GM19025 (cell line): Measurements from ENCODE around the gene COMMD7.
"Not testable (repeated sequence)": the region's sequence is repeated elsewhere in the genome, so short reads cannot be mapped to it uniquely, and the experiment has no call there.

Source experiments
- ATAC-seq: cut with Tn5 transposase; IDR thresholded peaks from one replicate; pipeline ENCODE4 v1.9.1; 2021; ENCODE audit warnings: mild to moderate bottlenecking, low read depth, moderate library complexity; ENCODE audit not compliant: unreplicated experiment

Gene COMMD7

DNA sequence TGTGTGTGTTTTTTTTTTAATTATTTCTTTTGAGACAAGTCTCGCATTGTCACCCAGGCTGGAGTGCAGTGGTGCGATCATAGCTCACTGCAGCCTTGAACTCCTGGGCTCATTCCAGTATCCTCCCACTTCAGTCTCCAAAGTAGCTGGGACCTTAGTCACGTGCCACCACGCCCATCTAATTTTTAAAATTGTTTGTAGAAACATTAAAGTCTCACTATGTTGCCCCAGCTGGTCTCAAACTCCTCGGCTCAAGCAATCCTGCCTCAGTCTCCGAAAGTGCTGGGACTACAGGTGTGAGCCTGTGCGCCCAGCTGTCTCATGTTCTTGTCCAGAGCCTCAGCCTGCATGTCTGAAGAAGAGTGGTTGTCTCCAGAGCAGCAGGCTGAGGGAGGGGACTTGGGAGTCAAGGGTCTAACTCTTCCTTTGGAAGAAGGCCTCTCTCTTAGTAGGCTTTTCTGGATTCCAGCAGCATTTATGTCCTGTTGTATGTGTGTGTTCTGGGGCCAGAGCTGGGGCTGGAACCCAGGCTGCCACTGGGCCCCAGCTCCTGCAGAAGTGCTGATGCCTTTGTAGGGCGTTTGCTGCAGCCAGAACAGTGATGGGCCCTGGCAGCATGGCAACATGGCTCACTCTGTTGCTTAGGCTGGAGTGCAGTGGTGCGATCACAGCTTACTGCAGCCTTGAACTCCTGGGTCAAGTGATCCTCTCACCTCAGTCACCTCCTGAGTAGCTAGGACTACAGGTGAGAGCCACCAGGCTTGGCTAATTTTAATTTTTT, 24.3 kb upstream of the COMMD7 start:
- ATAC-seq = no peak

DNA sequence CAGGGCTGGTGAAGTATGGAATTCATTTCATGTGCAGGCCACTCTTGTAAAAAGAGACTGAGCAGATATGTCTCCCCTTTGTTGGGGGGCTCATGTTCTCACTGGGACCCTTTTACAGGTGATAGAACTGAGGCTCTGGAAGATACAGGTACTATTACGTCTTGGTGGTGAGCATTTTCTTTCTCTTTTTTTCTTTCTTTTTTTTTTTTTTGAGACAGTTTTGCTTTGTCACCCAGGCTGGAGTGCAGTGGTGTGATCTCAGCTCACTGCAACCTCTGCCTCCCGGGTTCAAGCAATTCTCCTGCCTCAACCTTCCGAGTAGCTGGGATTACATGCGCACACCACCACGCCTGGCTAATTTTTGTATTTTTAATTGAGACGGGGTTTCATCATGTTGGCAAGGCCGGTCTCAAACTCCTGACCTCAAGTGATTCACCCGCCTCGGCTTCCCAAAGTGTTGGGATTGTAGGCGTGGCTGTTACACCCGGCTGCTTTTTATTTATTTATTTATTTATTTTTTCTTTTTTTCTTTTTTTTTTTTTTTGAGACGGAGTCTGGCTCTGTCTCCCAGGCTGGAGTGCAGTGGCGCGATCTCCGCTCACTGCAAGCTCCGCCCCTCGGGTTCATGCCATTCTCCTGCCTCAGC, 22.1 kb upstream of the COMMD7 start:
- not testable (repeated sequence) for ATAC-seq

DNA sequence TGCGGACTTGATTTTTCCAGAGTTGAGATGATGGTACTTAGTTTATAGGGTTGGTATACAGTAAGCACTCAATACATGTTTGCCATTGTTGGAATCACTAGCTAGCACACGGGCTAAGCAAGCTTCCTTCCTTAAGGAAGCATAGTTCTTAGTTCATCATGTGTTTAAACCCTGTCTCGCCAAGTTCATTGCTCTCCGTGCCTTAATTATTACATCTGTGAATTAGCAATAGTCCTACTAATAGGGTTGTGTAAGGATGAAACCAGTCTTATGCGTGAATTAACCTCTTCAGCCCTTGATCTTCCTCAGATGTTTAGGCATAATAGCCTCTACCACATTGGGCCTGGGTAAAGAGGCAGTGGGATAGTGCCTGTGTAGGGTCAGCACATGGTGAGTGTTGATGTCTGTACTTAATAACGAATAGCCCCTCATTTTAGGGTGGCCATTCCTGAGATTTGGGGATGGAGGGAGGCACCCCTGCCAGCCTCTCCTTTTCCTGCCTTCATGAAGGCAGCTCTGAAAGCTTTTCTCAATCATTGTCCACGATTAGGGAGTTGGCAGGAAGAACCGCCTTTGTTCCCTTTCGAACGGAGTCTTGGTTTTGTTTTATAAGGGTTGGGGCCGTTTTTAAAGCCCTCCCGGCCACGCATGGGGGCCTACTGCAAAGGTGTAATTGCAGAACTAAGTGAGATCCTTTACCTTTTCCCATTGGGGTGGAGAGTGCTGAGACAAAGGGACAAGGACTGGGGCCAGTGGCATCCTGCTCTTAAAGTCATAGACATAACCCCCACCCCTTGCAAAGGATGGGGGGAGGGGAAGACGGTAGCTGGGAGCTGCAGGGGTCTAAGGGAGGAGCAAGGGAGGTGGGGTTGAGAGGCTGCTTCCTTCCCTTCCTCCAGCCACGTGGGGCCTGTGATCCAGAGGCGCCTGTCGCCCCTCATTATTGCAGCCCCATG, 21.0 kb upstream of the COMMD7 start:
- no peak for ATAC-seq

DNA sequence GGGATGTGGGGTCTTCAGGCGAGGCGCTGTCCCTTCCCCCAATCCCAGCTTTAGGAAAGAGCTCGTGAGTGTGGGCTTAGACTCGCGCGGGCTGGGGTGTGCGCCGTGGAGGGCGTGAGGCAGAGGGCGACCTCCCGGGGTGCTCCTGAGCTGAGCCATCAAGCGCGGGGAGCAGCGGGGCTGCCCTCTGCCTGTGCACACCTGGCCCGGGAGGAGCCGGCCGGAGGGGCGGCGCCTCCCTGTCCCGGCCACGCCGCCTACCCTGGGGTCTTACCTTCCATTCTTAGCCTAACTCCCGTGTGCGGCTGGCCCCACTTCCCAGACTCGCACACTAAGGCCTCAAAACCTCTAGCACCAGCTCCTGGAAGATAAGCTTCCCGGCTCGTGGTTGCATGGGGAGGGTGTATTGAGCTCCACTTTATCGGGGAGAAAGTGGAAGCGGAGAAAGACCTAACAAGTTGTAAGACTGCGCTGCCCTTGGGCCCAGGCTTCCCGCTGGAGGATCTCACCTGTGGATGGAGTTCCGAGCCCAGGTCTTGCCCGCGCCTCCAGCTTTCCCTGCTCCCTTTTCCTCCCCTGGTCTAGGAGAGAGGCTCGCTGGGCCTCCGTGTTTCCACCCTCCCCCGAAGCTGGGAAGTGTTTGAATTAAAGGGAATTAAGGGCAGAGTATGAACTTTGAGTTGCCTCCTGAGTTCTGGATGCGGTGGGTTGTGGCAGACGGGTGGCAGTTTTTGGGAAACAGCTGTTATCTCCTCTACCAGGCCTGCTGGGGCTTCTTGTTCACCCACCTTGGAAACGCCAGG, 20.1 kb upstream of the COMMD7 start:
- no peak for ATAC-seq

DNA sequence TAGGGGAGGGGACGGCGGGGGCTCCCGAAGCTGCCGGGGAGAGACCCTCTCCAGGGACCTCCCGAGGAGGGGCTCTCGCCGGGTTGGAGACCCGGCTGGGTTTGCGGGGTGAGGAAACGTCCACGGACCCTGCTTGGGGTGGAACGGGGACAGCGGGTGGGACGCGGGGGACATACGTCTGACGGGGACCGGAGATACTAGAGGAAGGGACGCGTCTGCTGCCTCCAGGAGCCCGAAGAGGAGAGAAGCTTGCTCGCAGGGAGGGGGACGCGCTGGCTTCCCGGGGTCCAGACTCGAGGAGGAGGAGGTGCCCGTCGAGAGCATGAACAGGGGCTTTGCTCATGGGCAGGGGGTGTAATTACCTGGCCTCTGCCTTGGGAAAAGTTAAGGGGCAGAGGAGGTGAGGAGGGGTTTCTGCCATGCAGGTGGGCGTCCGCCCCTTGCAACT, 19.5 kb upstream of the COMMD7 start:
- no peak for ATAC-seq

DNA sequence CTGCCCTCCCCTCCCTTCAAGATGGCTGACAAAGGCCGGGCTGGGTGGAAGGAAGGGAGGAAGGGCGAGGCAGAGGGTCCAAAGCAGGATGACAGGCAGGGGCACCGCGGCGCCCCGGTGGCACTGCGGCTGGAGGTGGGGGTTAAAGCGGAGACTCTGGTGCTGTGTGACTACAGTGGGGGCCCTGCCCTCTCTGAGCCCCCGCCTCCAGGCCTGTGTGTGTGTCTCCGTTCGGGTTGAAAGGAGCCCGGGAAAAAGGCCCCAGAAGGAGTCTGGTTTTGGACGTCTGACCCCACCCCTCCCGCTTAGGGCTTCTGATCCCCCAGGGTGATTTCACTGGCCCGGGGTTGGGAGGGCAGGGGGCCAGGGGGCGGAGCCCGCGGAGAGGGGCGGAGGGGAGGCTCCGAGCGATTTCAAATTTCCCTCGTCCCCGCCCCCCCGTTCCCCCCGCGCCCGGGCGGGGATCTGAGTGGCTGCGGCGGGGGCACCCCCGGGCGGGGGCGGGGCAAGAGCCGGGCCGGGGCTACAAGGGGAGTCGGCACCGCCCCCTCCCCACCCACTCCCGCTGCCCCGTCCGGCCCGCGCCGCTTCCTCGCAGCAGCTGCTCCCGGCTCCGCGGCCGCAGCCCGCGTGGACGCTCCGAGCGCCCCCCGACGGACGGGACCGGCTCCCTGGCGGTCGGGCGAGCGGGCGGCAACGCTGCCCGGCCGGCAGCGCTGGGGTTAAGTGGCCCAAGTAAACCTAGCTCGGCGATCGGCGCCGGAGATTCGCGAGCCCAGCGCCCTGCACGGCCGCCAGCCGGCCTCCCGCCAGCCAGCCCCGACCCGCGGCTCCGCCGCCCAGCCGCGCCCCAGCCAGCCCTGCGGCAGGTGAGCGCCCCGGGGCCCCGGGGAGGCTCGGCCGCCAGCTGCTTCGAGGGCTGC, 18.8 kb upstream of the COMMD7 start, which contains the start of gene DNMT3B:
Gene DNMT3B (plus strand): TSS at position 555 of the 923 bp plus-strand sequence. CDS start 17,939 bp downstream, outside the sequence.
- ATAC-seq = peak; percentile 76

DNA sequence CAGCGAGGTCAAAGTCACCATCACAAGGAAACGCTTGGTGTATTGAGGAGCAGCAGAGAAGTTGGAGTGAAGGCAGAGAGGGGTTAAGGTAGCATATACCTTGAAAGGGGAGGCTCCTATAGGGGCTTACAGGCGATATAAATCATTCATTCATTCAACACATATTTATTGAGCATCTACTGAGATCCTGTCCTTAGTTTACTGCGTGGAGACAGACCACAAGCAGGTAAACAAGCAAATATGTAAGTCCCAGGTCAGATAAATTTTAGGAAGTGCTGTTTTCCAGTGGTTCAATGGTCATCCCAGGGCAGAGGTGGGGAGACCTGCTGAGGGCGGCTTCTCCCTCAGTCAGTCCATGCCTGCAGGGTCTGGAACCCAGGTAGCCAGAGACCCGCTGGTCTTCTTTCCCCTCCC, 18.2 kb upstream of the COMMD7 start:
- no peak for ATAC-seq

DNA sequence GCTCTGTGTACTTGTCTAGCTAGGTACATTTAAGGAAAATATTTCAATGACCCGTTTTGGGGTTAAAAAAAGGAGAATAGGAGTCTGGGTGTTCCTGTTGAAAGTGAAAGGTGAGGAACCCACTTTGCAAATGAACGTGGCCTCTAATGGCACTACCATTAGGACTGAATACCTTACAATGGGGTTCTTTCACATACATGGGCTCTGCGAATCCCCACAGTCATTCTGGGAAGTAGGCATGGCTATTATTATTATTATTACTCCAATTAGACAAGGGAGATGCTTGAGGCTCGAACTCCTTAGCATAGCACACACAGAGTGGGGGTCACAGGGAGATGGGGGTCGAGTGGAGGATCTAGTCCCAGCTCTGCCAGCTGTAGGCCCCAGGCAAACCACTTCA, 12.9 kb upstream of the COMMD7 start:
- no peak for ATAC-seq

DNA sequence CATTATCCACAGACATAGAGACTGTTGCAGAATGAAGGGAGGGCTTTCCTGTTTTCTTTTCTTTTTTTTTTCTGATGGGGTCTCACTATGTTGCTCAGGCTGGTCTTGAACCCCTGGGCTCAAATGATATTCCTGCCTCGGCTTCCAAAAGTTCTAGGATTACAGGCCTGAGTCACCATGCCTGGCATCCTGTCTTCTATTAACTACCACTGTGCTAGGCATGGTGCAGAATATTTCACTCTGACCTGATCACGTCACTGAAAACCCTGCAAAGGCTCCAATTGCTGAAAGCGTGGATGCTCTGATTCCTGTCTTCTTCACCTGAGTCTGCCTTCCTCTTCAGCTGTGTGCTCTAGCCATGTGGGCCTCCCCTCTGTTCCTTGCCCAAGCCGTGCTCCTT, 10.5 kb upstream of the COMMD7 start:
- no peak for ATAC-seq

DNA sequence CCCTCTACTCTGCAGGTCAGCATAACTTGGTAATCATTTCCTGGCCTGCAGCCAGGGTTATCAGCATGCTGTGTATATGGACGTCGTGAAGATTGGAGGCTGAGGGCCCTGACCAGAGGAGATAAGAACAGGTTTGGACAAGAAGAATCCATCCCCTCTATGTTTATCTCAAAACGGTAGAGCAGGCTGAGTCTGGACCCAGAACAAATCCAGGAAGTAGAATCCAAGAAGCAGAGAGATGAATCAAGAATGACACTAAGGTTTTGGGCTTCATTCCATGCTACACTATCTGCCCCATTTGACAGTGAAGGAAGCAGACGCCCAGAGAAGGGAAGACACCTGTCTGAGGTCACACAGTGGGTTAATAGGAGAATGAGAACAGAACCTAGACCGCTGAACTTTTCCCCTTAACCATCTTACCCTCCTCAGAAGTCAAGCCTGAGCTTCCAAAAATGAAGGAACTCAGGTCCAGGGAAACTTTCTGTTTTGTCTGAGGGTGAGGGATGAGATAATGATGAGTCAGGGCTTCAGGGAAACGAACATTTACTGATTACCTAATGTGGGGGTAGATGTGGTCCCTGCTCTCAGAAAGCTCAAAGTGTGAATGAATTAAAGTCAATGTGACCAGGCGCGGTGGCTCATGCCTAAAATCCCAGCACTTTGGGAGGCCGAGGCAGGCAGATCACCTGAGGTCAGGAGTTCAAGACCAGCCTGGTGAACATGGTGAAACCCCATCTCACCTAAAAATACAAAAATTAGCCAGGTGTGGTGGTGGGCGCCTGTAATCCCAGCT, 9.4 kb upstream of the COMMD7 start:
- no peak for ATAC-seq

DNA sequence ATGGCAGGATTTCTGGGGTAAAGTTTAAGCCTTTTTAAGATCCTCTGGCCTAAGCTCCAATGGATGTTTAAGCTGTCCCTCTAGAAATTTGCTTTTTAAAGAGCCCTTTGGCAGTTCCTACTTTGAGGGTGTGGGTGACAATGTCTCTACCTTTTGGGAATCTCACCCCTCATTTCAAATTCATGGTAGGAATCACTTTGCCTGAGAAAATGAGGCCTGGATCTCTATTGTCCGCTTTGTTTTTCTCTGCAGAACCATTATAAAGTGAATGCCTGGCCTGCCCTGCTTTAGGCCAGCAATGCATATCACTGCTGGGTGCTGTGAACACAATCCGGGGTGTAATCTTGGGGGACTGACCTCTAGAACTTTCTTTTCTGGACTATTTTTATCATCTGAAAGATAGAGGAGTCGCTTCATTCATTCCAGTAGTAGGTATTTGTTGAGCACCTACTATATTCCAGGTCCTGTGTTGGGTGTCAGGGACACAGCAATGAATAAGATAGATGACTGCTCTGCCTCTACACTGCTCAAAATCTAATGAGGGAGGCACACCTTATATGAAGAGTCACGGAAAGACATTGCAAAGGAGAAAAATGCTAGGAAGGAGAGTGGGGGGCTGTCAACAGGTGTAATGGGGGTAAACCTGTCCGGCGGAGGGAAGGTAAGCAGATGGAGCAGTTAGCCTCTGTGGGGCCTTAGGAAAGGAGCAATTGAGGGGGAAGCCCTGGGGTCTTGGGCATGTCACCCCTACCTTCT, 8.6 kb upstream of the COMMD7 start:
- no peak for ATAC-seq

DNA sequence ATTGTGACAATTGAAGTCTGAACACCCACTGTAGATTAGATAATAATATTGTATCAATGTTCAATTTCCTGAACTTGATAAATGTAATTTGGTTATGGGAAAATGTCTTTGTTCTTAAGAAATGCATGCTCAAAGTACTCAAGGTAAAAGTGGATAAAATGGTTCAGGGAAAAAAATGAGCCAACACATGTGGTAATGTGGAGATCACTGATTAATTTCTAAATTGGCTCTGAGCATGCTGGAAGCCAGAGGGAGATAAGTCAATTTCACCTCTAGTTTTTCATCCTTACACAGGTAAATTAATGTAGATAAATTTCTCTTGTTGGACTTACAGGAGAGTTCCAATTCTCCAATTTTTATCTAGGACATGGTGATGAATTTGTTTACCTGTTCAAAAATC, 8.0 kb upstream of the COMMD7 start:
- no peak for ATAC-seq

DNA sequence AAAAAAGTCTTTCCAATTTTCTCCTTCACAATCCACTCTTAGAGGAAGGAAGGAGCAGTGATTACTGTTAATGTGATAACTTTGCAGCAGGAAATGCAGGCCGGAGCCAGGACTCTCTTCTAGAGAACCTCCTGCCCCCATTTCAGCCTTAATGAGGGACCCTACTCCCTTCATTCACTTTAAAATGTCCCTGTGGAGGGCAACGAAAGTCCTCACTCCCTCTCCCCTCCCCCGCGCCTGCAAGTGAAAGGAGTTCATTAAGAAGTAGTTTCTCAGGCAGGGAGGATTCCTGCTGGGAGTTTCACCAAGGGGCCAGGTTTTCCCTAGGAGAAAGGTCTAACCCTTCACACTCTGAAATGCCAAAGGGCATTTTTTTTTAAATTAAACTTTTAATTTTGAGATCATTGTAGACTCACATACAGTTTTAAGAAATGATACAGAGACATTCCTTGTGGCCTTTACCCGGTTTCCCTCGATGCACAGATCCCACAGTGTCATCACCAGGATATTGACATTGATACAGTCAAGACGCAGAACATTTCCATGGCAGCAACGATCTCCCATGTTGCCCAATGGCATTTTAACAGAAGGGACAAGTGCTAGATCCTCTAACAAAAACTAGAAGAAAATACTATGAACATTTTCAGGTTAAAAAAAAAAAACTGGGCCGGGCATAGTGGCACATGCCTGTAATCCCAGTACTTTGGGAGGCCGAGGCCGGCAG, 6.8 kb upstream of the COMMD7 start:
- ATAC-seq = no peak

DNA sequence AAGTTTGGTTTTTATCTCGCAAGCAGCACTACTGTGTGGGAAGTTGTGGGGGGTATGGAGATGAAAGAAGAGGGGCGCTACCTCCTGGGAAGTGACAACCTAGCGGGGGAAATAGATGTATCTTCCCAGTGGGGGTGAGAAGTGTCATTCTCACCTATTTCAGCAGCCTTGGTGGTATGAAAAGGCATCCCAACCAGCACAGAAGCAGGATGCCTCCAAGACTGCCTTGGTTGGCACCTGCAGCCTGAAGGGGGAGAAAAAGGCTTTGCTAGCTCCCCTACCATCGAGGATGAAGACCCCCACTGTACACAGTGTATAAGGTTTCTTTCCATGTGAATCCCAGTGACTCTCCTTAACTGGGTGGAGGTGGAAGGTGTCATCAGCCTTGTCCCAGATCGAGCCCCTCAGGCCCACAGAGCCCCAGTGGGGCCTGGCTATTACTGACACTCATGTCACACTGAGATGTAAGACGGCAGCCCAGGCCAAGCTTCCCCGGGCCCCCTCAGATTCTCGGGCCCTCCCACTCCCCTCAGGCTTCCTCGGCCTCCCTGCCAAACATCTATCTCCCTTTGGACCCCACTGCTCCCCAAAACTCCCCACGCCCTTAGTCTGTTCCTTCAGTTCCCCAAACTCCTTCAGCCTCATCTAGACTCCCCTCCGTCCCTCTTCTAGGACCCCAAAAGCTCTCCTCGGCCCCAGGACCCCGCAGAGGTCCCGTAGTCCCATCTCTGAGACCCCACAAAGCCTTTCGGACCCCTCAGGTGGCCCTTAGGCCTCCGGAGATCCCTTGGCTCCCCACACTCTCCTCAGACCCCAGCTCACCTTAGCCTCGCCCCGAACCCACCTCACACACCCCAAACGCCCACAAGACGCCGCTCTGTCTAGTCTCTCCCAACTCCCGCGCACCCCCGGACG, 688 bp downstream of the COMMD7 start:
- no peak for ATAC-seq

DNA sequence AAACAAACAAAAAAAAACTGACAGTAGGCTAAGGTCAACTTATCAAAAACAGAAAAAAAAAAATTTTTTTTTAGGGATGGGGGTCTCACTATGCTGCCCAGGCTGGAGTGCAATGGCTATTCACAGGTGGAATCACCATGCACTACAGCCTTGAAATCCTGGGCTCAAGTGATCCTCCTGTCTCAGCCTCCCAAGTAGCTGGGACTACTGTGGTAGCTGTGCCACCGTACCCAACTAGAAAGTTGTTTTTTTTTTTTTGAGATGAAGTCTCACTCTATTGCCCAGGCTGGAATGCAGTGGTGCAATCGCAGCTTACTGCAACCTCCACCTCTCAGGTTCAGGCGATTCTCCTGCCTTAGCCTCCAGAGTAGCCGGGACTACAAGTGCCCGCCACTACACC, 2.1 kb downstream of the COMMD7 start:
- ATAC-seq = no peak
